Suppressor macrophage treated with lipopolysaccharide for 1 hour (primary cell): Measurements from ENCODE around the gene CAD.

ENCODE experiments used
- DNase-seq, 3 donors: peaks; one replicate each; pipeline ENCODE4 v3.0.0-alpha.2; 2020 to 2022

CAD gene

DNA sequence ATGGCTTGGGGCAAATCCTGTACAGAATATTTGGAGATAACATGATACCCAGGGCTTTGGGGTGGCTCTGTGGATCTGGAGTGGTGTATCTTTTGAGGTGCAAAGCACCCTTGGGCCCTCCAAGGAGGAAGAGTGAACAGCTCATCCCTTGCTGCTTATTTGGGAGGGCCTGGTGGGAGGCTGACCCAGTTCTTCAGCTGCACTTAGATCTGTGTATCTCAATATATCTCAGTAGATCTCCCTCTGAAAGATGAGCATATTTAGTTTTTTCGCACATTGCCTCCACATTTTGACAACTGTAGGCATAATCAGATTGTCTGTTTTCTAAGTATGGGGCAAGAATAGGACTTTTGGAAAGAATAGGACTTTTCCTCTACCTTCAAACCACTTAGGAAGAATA lies 67.8 kb downstream of the CAD start:
- no peak for DNase-seq

DNA sequence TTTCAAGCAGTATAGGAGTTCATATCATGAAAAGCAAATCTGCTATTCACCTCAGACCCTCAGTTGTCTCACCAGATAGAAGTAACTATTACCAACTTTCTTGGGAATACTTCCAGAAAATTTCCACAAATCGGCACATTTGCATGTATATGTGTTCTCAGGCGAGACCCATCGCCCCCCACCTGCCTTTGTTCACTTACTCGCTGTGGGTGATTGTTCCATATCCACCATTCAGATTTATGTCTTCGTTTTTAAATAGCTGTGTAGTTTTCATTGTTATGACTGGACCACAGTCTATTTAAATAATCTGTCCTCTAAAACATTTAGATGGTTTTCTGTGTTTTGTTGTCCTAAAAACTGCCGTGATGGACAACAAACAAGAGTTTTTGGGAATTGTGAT lies 68.3 kb downstream of the CAD start:
- DNase-seq: no peak

DNA sequence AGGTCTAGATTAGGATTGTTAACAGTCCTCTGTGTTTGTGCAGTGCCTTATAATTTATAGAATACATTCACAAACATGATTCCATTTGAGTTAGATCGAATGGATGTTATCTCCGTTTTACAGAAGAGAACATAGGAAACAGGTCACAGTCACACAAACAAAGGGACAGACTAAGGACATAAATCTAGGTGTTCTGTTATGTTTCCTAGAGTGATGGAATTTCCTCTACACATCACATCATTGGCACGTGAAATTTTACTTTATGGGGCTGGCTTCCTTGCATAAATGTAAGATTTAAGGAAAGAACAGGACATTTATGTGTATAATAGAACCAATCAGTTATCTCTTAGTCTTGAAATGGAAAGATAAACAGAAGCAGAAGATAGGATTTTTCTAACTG lies 71.4 kb downstream of the CAD start:
- no peak for DNase-seq

DNA sequence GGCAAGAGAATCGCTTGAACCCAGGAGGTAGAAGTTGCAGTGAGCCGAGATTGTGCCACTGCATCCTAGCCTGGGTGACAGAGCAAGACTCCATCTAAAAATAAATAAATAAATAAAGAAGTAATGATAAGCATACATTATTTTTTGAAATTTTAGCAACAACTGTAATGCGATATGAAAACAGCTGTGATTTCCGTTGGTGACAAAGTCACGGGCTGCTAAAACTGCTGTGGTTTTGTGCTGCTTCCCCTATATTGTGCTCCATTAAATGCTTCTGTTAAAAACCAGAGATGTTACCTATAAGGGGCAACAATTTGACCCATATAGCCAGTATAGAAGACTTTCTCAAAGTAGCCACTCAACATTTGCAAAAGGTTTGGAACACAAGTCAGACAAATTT lies 73.4 kb downstream of the CAD start:
- no peak for DNase-seq

DNA sequence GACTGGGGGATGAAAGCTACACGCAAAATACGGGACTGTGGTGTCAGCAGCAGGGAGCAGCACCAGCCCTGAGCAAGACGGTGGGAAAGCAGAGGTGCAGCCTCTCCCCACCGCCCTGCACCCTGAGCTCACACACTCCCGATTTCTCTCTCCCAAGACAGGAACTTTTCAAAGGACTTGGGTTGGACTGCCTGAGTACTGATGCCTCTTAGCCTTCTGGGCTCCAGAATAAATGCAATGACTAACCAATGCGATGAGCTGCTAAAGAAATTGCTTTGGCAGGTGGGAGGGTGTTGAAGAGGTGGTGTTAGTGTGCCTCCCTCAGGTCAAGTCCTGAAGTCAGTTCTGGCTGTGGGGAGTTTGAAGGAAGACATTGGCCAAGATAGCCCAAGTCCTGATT lies 74.7 kb downstream of the CAD start:
- DNase-seq: no peak
